ENCODE data around the gene NCR3LG1. TPM values are rescaled to one million over a fixed set of nuclear protein-coding genes. Genes with fewer than 3 reads are reported as not detected.

Gene NCR3LG1
- total and polyA plus RNA-seq, 2 of the 8 experiments (the other 6 are each of a cell fraction or from before 2014, with no cell fraction given): 0.68 to 1.9 TPM

- TF ChIP-seq CHD7 (IDR thresholded peaks at IDR 0.05; ENCODE audit: insufficient replicate concordance, low read length) (no peak), CBX5 (IDR thresholded peaks at IDR 0.05; ENCODE audit: low read depth, low read length) (no peak), TCF12 (IDR thresholded peaks at IDR 0.05; ENCODE audit: low read depth, low read length) (no peak), USF2 (IDR thresholded peaks at IDR 0.05; ENCODE audit: low read length) (no peak), TAF7 (optimal IDR thresholded peaks at IDR 0.05; ENCODE audit: borderline replicate concordance, low read depth, low read length) (no peak), CHD2 (IDR thresholded peaks at IDR 0.05; ENCODE audit: low read length) (no peak), GABPA (IDR thresholded peaks at IDR 0.05; ENCODE audit: borderline replicate concordance, insufficient read depth, low read length) (no peak), NANOG (IDR thresholded peaks at IDR 0.05; ENCODE audit: insufficient read depth, low read depth, low read length, poor library complexity, severe bottlenecking) (no peak), POU5F1 (IDR thresholded peaks at IDR 0.05; ENCODE audit: low read depth, low read length) (no peak)
These were observed 987 bp upstream of the NCR3LG1 start (continued) for GRCh38 chr11:17350455-17351171.

Data from H1 (cell line).